HG03432 (cell line): ENCODE data around the gene TTLL12.

Experiments used
- ATAC-seq: cut with Tn5 transposase; IDR thresholded peaks from one replicate; pipeline ENCODE4 v1.9.1; 2021; ENCODE audit warnings: mild to moderate bottlenecking, moderate library complexity; ENCODE audit not compliant: unreplicated experiment

TTLL12 gene

GRCh38 chr22:43174941-43175531 lies 11.9 kb downstream of the TTLL12 start:
- no peak for ATAC-seq

GRCh38 chr22:43173976-43174720 lies 12.8 kb downstream of the TTLL12 start:
- ATAC-seq, result no peak

GRCh38 chr22:43173566-43173965 lies 13.4 kb downstream of the TTLL12 start:
- ATAC-seq, result no peak

GRCh38 chr22:43172191-43172590 lies 14.7 kb downstream of the TTLL12 start:
- no peak for ATAC-seq

GRCh38 chr22:43171607-43172006 lies 15.3 kb downstream of the TTLL12 start:
- ATAC-seq, result no peak

GRCh38 chr22:43171019-43171491 lies 15.9 kb downstream of the TTLL12 start:
- ATAC-seq, result no peak

- ATAC-seq, result no peak
Observed at GRCh38 chr22:43170131-43170480, 16.8 kb downstream of the TTLL12 start.

GRCh38 chr22:43169310-43170130 lies 17.4 kb downstream of the TTLL12 start:
- no peak for ATAC-seq

GRCh38 chr22:43168471-43169309 lies 18.2 kb downstream of the TTLL12 start:
- no peak for ATAC-seq

- no peak for ATAC-seq
Observed at GRCh38 chr22:43167001-43167589, 19.8 kb downstream of the TTLL12 start.

- no peak for ATAC-seq
Observed at GRCh38 chr22:43166132-43166930, 20.6 kb downstream of the TTLL12 start.

- ATAC-seq, result no peak
Observed at GRCh38 chr22:43164636-43165035, 22.3 kb downstream of the TTLL12 start.

GRCh38 chr22:43163241-43163795 lies 23.6 kb downstream of the TTLL12 start:
- ATAC-seq, result no peak

GRCh38 chr22:43162412-43163150 lies 24.4 kb downstream of the TTLL12 start:
- no peak for ATAC-seq

GRCh38 chr22:43160497-43161126 lies 26.3 kb downstream of the TTLL12 start:
- ATAC-seq, result no peak

- ATAC-seq, result no peak
Observed at GRCh38 chr22:43159484-43160178, 27.3 kb downstream of the TTLL12 start.

- ATAC-seq, result no peak
Observed at GRCh38 chr22:43158778-43159483, 28.0 kb downstream of the TTLL12 start.
